HG03097 (cell line): Measurements from ENCODE around the gene FRY.

Source experiments
- ATAC-seq: cut with Tn5 transposase; IDR thresholded peaks from one replicate; pipeline ENCODE4 v1.9.1; 2021; ENCODE audit not compliant: unreplicated experiment, low FRiP score

Gene FRY

DNA sequence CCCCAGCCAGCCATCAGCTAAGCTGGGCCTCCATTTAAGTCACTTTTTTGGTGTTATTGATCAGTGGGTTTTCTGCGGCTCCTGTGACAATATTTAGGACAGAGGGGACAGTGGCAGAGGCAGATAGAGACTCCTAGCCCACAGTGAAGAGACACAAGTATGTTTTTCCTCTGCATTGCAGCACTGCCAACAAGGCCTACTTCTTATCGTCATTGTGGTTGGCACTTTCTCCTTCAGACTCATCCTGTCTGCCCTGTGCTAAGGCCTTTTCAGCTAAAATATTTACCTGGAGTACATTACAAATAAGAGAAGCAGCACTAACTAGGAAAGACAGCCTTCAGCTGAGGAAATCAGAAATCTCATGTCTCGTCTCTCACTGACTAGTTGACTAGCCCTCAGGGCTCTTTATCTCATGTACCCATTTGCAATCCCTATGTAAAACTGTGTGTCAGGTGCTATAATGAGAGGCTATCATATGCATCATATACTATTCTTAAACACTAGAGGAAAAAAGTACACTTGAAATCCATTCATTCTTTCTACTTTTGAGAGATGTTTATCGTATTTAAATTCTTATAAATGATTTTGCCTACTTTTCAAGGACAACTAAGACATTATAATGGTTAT lies 221.4 kb downstream of the FRY start:
- no peak for ATAC-seq

DNA sequence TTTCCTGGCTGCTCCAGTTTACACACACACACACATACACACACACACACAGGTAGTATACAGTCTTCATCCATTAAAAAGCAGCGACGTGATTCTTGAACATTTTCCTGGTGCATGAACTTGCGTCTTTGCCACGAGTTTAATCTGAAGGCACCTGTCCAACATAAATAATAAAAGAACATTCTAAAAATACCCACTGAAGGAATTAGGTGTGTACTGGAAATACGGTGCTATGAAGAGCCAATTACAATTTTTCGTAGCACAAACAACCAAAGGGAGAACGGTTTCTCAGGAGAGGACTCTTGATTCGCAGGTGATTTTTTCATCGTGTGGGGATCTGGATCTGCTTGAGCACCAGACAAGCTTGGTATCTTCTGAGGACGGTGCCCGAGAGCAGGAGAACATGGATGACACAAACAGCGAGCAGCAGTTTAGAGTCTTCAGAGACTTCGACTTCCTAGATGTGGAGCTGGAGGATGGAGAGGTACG lies 222.4 kb downstream of the FRY start:
- ATAC-seq = no peak

DNA sequence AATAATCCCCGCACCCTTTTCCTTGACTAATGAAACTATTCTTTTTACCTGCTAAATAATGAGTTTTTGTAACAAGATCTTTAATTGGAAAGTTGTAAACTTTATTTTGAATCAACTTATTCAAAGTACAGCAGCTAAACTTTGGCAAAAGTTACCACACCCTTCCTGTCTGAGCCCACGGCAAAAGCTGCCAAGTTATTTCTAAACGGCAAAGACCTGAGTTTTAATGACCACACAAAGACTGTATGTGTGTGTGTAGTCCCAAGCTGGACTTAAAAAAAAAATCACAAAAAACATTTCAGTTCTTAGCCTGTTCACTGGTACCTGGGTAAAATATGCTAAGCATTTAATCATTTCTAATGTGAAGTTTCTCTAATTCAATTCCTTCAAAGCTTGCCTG lies 222.8 kb downstream of the FRY start:
- no peak for ATAC-seq

DNA sequence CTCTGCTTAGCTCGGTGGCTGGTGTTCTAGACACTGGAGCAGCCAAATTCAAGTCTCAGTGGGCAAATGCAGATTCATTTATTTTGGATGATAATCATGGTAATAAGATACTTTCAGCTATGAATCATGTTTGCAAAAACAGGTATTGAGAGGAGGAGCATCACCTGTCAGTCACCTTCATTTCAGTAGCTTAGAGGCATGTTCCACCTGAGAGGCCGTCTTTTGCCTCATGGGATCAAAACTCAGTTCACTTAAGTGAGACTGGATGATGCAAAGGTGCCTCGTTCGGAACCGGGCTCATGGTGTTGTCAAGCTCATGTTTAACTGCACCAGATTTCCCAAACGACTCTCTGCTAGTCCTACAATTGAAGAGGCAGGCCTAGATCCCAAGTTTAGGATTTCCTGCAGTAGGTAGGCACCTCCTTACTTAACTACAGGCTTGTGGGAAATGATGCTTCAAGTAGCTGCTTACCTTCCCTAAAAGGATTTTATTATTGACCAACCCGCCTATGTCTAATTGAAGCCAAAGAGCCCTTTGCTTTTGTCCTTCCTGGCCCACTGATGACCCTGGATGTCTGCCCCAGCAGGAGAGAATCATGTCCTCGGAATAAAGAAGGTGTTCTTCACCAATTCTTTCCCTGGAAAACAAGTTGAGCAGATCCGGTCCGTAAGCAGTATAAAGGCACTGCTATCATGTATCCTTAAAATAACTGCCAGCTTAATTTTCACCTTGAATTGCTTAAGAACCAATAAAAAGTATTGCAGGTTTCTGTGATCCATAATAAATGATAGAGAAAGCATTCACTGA lies 223.5 kb downstream of the FRY start:
- ATAC-seq = no peak

DNA sequence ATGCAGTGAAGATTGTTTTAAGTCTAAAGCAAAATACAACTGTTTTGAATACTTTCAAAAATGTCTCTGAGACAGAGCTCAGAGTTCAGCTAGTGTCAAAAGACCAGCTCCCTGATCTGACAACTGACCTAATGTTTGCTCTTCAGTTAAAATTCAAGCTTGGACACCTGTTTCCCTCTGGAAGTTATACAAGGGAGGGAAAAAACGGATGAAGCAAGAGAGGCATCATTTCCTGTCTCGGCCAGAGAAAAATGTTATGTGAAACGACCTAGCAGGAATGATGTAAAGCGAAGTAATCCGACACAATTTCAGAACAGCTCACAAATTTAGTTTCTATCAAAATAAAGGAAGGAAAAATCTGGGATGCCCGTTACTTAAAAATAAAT lies 224.1 kb downstream of the FRY start:
- ATAC-seq = no peak

DNA sequence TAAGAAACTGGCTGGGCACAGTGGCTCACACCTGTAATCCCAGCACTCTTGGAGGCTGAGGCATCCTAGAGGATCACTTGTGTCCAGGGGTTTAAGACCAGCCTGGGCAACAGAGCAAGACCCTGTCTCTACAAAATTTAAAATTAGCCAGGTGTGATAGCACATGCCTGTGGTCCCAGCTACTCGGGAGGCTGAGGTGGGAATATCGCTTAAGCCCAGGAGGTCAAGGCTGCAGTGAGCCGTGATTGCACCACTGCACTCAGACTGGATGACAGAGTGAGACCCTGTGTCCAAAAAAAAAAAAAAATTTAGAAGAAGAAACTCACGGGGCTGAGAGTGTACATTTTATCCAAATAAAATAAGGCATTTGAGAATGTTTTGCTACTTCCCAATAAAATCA lies 224.7 kb downstream of the FRY start:
- ATAC-seq = no peak

DNA sequence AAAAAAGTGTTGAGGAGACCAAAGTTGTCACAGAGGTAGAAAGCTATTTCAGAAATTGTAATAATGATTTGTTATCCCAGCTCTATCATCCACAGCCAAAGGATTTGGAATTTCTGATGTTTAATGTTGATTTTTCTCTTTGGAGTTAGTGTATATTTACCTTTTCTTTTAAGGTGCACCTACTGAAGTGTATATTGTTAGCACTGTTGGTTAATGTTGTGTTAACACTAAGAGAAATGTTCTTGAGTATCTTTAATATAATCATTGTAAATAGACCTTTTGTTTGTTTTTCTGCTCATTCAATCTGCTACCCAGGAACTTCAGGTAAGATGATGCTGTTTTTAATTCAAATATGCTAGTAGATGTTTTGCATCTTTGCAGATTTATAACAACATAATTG lies 226.1 kb downstream of the FRY start:
- no peak for ATAC-seq

DNA sequence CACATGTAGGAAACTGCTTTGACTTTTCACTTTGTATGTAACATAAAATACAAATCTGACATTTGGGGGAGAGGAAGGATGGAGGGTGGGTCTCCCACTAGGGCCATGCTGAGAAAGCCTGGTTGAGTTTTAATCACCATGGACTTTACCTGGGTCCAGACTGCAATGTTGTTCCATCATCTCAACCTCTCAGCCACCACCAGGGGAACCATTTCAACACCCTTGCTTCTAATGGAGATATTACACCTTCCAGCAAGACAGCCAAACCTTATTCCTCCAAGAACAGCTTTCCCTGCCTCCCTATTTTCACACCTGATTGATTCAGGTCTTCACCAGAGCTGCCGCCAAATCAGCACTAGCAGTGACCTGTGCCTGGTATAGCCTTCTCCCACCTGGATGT lies 227.5 kb downstream of the FRY start:
- no peak for ATAC-seq

DNA sequence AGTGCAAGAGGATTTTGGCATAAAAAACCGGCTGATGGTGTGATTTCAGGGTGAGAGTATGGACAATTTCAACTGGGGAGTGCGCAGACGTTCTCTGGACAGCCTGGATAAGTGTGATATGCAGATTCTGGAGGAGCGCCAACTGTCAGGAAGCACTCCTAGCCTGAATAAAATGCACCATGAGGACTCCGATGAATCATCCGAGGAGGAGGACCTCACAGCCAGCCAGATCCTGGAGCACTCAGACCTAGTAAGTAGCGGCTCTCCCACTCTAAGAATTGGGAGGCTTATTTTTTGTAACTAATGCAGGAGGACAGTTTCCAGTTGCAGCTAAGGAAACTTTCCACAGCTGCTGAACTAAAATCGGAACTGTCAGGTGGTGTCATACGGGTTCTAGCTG lies 230.0 kb downstream of the FRY start:
- no peak for ATAC-seq

DNA sequence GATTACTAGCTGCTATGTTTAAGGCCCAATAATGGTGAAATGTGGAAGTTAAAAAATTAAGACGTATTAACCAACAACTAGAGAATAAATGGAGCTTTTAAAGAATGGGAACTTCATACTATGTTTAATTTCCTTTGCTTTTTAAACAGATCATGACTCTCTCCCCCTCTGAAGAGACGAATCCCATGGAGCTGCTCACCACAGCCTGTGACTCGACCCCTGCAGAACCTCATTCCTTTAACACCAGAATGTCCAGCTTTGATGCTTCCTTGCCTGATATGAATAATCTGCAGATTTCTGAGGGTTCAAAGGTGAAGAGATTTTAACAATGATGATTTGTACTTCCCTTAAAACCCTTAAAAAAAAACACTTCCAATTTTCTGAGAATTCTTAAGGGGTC lies 230.6 kb downstream of the FRY start:
- ATAC-seq = no peak

DNA sequence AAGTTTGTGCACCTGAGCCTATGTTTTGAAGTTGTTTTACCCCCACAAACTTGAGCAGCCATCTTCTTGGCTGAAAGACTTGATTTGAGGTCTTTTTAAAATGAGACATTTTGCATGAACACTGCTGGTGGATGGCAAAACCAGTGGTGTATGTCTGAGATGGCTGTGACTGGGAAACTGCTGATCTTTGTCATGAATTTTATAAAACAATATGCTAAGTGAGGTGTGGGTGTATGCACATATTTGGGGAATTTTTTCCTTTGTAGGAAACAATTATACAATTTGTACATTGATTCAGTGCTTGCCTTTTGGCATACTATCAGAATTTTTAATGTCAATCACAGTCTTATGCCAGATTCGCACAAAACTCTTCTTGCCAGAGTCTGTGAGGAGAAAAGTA lies 231.0 kb downstream of the FRY start:
- ATAC-seq = no peak

DNA sequence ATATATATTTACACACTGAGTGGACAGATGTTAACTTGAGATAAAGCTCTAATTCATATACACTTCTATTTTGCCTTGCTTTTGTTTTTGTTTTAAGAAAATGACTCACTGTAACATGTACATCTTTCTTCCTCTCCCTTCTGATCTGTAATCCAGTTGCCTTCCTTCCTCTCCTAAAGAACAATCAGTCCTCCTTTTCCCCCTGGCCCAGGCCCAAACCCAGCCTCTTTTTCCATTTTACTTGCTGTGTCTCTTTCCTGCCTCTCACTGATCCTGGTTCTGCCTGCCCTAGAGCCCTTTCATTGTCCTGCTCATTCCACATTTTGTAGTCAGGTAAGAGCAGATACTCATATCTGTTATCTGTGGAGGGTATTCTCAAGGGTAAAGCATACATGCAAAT lies 232.8 kb downstream of the FRY start:
- no peak for ATAC-seq

DNA sequence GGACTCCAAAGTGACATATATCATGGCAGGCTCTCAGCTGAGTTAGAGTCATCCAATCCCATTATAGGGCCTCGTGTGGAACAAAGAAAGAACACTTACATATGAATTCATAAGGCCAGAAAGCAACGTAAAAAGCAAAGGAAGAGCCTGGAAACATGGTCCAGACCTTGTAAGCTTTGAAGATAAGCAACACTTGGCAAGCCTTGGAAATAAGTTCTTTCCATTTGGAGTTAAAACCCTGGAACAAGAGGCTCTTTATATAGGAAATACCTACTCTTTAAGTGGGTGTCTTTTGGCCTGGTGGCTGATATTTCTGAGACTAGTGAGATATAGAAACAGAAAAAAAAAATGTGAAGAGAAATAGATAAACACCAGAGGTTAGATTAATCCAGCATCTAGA lies 234.2 kb downstream of the FRY start:
- ATAC-seq = no peak

DNA sequence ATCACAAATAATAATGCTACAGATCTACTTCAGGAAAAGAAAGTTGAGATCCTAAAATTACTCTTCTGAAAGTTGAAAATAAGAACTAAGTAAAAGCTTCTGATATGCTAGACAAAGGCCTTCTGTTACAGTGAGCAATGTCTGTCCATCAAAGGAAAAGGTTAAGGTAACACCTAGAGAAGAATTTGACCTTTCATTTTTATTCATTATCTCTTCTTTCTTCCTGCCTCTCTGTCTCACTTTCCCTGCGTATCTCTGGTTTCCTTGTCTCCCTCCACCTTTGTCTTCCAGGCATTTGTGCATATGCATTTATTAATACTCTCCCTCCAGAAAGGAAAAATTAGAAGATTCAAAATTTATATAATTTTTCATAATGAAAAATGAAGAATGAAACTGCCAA lies 234.6 kb downstream of the FRY start:
- ATAC-seq = no peak

DNA sequence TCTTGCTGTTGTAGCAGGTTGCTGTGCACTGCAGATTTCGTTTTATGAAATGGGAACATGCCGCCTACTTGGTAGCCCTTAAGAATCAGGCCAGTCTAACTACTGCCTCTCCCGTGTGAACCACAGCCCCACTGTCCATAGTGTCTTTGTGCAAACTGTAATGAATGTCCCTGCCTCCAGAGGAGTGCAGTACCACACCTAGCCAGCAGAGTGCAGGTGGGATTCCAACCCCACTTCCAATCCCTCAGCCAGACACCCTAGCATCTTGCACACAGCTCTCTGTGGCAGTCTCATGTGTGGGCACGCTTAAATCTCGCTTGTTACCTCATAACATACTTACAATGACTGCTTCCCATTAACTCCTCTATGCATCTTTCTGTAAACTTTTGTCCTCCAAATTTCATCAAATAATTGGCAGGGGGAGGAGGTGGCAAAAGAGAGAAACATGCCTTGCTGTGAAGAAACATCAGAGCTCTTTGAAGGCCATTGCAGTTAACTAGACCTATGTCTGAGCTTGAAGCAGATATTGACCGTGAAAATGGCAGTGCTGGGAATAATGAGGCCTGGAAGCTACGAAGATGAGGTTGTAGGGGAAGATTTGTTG lies 236.4 kb downstream of the FRY start:
- ATAC-seq = peak; percentile 77

DNA sequence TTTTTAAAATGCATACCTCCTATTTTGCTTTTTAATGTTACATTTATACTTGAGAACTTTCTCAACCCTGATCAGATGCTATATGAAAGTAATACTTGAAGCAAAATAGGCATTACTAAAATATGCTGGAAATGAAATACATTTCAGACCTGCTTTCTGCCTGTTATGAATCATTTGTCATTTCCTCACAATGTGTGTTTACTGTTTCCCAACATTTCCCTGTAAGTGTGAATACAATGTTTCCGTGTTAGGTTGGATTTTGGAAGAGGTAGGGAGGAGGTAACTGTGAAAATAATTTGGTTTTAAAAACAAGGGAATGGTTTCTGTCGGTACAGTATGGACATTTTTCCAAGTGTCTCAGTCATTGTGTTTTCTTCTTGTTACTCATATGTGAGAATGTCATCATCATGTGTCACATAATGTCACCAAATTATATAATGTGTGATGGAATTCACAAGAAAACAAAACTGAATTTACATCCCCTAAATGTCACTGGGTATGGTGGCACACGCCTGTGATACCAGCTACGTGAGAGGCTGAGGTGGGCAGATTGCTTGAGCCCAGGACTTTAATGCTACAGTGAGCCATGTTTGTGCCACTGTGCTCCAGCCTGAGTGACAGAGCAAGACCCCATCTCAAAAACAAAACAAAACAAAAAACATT lies 240.6 kb downstream of the FRY start:
- ATAC-seq = no peak

DNA sequence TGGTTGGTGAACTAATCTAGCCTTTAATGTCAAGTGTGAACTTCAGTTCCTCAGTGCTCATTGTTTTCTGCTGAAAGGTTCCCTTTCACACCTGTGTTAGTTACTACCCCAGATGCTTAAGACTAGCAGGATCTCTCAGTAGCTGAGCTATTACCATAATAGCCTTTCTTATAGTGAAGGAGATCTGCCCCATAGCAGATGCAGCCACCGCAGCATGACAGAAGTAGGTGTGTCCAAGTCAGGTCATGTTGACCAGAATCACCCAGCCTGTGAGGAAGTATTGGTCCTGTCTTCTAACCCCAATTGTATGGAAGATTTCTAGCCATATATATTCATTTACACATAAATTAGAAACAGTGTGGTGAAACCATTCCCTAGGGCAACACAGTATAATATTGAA lies 246.3 kb downstream of the FRY start:
- ATAC-seq = no peak

DNA sequence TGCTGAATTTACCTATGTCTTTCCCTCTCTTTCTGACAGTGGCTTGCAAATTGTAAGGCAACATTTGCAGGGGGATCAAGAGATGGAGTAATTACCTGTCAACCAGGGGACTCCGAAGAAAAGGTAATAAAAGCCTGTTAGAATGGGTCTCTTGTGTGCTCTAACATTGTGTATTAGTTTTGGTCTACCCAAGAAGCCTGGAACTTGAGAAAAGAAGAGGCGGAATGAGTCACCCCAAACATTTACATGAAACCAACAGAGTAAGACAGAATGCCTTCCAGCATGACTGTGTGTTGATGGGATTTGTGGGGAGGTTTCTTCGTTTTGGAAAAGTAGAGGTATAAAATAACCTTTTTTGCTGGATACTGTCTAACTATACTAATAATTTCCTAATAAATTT lies 246.9 kb downstream of the FRY start:
- ATAC-seq = no peak

DNA sequence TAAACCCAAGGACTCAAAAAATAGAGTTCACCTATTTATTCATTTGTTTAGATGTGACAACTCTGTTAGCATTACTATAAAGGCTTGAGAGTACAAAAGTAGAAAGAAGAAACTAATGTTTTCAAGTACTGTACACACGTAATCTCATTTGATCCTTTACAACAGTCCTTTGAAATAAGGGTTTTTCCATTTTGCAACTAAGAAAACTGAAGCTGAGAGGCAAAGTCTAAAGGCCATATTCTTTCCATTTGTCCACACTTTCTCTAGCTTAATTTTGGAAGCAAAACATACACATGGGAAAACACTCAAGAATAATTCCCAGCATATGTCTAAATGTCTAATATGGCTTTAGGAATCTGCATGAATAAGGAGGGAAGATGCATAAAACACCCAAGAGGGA lies 249.5 kb downstream of the FRY start:
- no peak for ATAC-seq

DNA sequence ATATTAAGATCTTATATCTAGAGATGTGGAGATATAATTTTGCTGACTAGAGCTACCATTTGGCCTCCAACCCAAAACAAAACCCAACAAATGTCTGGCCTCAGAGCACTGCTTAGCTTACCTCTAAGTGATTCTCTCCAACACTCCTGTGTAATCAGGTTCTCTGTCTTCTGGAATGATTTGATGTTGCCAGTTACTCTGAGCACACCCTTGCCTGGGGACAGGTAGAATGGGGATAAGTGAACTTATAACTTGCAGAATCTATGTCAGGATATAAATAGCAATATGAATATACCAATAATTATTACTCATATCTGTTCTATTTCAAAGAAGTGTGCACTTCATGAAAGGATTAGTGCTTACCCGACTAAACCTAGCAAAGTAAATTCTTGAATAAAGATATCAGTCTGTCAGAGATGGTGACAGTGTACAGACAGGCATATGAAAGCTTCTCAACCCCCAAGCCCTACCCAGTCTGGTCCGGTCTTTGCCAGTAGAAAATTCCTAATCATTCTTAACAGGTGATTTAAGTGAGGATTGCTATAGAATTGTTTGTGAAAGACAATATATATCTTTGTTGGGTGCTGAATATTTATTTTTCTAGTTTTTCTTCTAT lies 250.6 kb downstream of the FRY start:
- no peak for ATAC-seq
